GM23338 (cell line): Measurements from ENCODE around the gene NIPAL3. TPM values are rescaled to one million over a fixed set of nuclear protein-coding genes. Genes with fewer than 3 reads are reported as not detected.

ENCODE experiments used
- ATAC-seq: fragments of 200-7000 bp; cut with Tn5 transposase; 3 replicates; pipeline ENCODE4 v1.9.1; 2020
- DNase-seq: peaks from one replicate; pipeline ENCODE4 v3.0.0-alpha.2; 2015; ENCODE audit warnings: low spot score
- H2AFZ ChIP-seq: fragments of 200-600 bp; sonication (generic); 2 replicates; pipeline ENCODE4 v1.8.0; 2016; ENCODE audit warnings: antibody characterized with exemption, mild to moderate bottlenecking, moderate library complexity
- H3F3A ChIP-seq: fragments of 200-600 bp; sonication (generic); replicated peaks from 2 replicates; pipeline ENCODE4 v1.8.0; 2017; ENCODE audit warnings: antibody characterized with exemption, mixed run types, low read depth
- H3K27ac ChIP-seq: fragments of 200-600 bp; sonication (generic); 2 replicates; pipeline ENCODE4 v1.6.1; 2016; ENCODE audit warnings: low read depth
- H3K27me3 ChIP-seq: fragments of 200-600 bp; sonication (generic); 2 replicates; pipeline ENCODE4 v1.8.0; 2016; ENCODE audit warnings: mild to moderate bottlenecking, mixed run types, moderate library complexity; ENCODE audit not compliant: insufficient read depth
- H3K36me3 ChIP-seq: fragments of 200-600 bp; sonication (generic); 2 replicates; pipeline ENCODE4 v1.8.0; 2016; ENCODE audit warnings: mild to moderate bottlenecking; ENCODE audit not compliant: insufficient read depth
- H3K4me1 ChIP-seq: fragments of 200-600 bp; sonication (generic); 2 replicates; pipeline ENCODE4 v1.8.0; 2016; ENCODE audit warnings: mild to moderate bottlenecking, moderate library complexity; ENCODE audit not compliant: insufficient read depth
- H3K4me2 ChIP-seq: fragments of 200-600 bp; sonication (generic); 2 replicates; pipeline ENCODE4 v1.7.1; 2017; ENCODE audit warnings: mixed run types
- H3K4me3 ChIP-seq: fragments of 200-600 bp; sonication (generic); 2 replicates; pipeline ENCODE4 v1.6.1; 2016; ENCODE audit warnings: mixed run types
- H3K79me2 ChIP-seq: fragments of 200-600 bp; sonication (generic); replicated peaks from 2 replicates; pipeline ENCODE4 v1.8.0; 2017; ENCODE audit warnings: mild to moderate bottlenecking; ENCODE audit not compliant: insufficient read depth
- H3K9me2 ChIP-seq: fragments of 200-600 bp; sonication (generic); 2 replicates; pipeline ENCODE4 v1.8.0; 2017; ENCODE audit not compliant: insufficient read depth
- H4K20me1 ChIP-seq: fragments of 200-600 bp; sonication (generic); replicated peaks from 2 replicates; pipeline ENCODE4 v1.8.0; 2017; ENCODE audit warnings: mild to moderate bottlenecking; ENCODE audit not compliant: insufficient read depth
- H3K27ac Mint-ChIP-seq: 2 replicates; pipeline ENCODE4 v1.8.0; 2020; ENCODE audit warnings: inconsistent platforms, mild to moderate bottlenecking, moderate library complexity, mixed read lengths
- H3K27me3 Mint-ChIP-seq: 3 replicates; pipeline ENCODE4 v1.8.0; 2022; ENCODE audit warnings: low read depth, mild to moderate bottlenecking, moderate library complexity, mixed read lengths, inconsistent platforms; ENCODE audit not compliant: insufficient read depth, poor library complexity
- H3K36me3 Mint-ChIP-seq: 3 replicates; pipeline ENCODE4 v1.8.0; 2021; ENCODE audit warnings: low read depth, mild to moderate bottlenecking, inconsistent platforms, moderate library complexity, mixed read lengths
- H3K4me1 Mint-ChIP-seq: 3 replicates; pipeline ENCODE4 v1.8.0; 2020; ENCODE audit warnings: mild to moderate bottlenecking, inconsistent platforms, mixed read lengths
- H3K4me3 Mint-ChIP-seq: 3 replicates; pipeline ENCODE4 v1.8.0; 2021; ENCODE audit warnings: moderate library complexity, mild to moderate bottlenecking, inconsistent platforms, mixed read lengths
- H3K9me3 Mint-ChIP-seq: 3 replicates; pipeline ENCODE4 v1.8.0; 2020; ENCODE audit warnings: moderate library complexity, mild to moderate bottlenecking, inconsistent platforms, mixed read lengths
- POLR2AphosphoS5 ChIP-seq: IDR thresholded peaks from 2 replicates; pipeline ENCODE4 v1.6.1; 2016; ENCODE audit warnings: antibody characterized with exemption, low read depth
- polyA plus RNA-seq: library from polyadenylated mRNA; unstranded; fragments of >200 nt; fragmentation: Nextera tagmentation; extraction: Ambion mirVana; gene quantifications from 2 replicates; pipeline ENCODE4 v1.2.1, GENCODE V29; 2016
- total RNA-seq: library from RNA; depleted of rRNA; stranded (reverse); fragments of >200 nt; shearing (Covaris generic); gene quantifications from 2 replicates; pipeline ENCODE4 v1.2.3, GENCODE V29; 2014
- TF ChIP-seq, protein P1 (sequence below), 2 experiments: fragments of 200-600 bp in 1 of 2; sonication (generic) in 1 of 2; conservative IDR thresholded peaks; 2 replicates each; pipeline versions ENCODE4 v1.5.1 to v1.6.1; 2016 to 2017; ENCODE audit warnings: antibody characterized with exemption in 2 of 2, low read depth in 2 of 2, mild to moderate bottlenecking in 2 of 2, moderate library complexity in 1 of 2
- TF ChIP-seq, protein P2 (sequence below): IDR thresholded peaks from 2 replicates; pipeline ENCODE4 v1.6.1; 2016; ENCODE audit warnings: antibody characterized with exemption
- TF ChIP-seq, protein P3 (sequence below): IDR thresholded peaks from one replicate; pipeline ENCODE4 v1.6.1; 2018; ENCODE audit warnings: antibody characterized with exemption; ENCODE audit not compliant: unreplicated experiment

Gene NIPAL3
- total and polyA plus RNA-seq, 2 experiments from 2014 or later = 5.5 to 9.6 TPM

DNA sequence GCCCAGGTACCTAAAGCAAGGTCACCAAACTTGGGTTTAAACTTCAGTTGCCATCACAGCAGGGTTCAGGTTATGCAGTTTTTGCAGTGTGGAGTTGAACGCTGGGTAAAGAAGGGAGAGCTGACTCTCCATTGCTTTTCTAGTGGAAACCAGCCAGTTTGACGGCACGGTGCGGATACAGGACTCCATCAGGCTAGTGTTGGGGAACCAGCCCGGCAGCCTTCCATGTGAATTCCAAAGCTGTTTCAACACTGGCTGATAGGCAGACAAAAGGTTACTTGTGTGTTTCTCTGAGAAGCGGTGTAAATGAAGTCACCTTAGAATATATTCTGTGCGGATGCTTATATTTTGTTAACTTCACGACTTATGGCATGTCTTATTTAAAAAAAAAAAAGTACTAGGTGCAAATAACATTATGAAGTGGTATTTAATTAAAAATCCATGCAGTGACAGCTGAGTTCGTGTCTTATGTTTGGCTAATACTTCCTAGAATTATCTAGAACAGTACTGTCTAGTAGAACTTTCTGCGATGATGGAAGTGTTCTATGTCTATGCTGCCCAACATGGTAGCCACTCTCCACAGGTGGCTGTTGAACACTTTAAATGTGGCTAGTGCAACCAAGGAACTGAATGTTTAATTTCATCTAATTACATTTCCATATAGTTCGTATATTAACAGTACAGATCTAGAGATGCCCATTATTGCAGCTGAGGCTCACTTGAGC is 57.1 kb downstream of the NIPAL3 start:
- TF ChIP-seq, protein P1, sequence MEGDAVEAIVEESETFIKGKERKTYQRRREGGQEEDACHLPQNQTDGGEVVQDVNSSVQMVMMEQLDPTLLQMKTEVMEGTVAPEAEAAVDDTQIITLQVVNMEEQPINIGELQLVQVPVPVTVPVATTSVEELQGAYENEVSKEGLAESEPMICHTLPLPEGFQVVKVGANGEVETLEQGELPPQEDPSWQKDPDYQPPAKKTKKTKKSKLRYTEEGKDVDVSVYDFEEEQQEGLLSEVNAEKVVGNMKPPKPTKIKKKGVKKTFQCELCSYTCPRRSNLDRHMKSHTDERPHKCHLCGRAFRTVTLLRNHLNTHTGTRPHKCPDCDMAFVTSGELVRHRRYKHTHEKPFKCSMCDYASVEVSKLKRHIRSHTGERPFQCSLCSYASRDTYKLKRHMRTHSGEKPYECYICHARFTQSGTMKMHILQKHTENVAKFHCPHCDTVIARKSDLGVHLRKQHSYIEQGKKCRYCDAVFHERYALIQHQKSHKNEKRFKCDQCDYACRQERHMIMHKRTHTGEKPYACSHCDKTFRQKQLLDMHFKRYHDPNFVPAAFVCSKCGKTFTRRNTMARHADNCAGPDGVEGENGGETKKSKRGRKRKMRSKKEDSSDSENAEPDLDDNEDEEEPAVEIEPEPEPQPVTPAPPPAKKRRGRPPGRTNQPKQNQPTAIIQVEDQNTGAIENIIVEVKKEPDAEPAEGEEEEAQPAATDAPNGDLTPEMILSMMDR (conservative IDR thresholded peaks at IDR 0.05; ENCODE audit: low read depth in 2 of 2) = no peak
- TF ChIP-seq, protein P2, sequence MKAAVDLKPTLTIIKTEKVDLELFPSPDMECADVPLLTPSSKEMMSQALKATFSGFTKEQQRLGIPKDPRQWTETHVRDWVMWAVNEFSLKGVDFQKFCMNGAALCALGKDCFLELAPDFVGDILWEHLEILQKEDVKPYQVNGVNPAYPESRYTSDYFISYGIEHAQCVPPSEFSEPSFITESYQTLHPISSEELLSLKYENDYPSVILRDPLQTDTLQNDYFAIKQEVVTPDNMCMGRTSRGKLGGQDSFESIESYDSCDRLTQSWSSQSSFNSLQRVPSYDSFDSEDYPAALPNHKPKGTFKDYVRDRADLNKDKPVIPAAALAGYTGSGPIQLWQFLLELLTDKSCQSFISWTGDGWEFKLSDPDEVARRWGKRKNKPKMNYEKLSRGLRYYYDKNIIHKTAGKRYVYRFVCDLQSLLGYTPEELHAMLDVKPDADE = no peak
- TF ChIP-seq, protein P3, sequence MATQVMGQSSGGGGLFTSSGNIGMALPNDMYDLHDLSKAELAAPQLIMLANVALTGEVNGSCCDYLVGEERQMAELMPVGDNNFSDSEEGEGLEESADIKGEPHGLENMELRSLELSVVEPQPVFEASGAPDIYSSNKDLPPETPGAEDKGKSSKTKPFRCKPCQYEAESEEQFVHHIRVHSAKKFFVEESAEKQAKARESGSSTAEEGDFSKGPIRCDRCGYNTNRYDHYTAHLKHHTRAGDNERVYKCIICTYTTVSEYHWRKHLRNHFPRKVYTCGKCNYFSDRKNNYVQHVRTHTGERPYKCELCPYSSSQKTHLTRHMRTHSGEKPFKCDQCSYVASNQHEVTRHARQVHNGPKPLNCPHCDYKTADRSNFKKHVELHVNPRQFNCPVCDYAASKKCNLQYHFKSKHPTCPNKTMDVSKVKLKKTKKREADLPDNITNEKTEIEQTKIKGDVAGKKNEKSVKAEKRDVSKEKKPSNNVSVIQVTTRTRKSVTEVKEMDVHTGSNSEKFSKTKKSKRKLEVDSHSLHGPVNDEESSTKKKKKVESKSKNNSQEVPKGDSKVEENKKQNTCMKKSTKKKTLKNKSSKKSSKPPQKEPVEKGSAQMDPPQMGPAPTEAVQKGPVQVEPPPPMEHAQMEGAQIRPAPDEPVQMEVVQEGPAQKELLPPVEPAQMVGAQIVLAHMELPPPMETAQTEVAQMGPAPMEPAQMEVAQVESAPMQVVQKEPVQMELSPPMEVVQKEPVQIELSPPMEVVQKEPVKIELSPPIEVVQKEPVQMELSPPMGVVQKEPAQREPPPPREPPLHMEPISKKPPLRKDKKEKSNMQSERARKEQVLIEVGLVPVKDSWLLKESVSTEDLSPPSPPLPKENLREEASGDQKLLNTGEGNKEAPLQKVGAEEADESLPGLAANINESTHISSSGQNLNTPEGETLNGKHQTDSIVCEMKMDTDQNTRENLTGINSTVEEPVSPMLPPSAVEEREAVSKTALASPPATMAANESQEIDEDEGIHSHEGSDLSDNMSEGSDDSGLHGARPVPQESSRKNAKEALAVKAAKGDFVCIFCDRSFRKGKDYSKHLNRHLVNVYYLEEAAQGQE = no peak
- no peak overlapping the region for H3K27ac Mint-ChIP-seq
- peaks cover 19% of the 10 kb centered on the region for H3K4me1 Mint-ChIP-seq
- ATAC-seq (peak; percentile 52), DNase-seq (no peak)
- H3K4me2 ChIP-seq = no peak overlapping the region
- H3K79me2 ChIP-seq = no peaks in the 10 kb centered on the region
- no peak overlapping the region for H3K4me3 ChIP-seq
- H3K36me3 ChIP-seq = no peaks in the 10 kb centered on the region
- no peak overlapping the region for H3K4me3 Mint-ChIP-seq
- no peak overlapping the region for H2AFZ ChIP-seq
- peaks cover 13% of the 10 kb centered on the region; the same call in 2 of the 3 replicates for H3K36me3 Mint-ChIP-seq
- H3F3A ChIP-seq = no peaks in the 10 kb centered on the region
- no peaks in the 10 kb centered on the region for H3K9me2 ChIP-seq
- H3K27me3 ChIP-seq = no peaks in the 10 kb centered on the region
- no peaks in the 10 kb centered on the region for H4K20me1 ChIP-seq
- no peaks in the 10 kb centered on the region for H3K27me3 Mint-ChIP-seq
- H3K27ac ChIP-seq = no peak overlapping the region
- H3K9me3 Mint-ChIP-seq = no peaks in the 10 kb centered on the region
- no peaks in the 10 kb centered on the region for H3K4me1 ChIP-seq

DNA sequence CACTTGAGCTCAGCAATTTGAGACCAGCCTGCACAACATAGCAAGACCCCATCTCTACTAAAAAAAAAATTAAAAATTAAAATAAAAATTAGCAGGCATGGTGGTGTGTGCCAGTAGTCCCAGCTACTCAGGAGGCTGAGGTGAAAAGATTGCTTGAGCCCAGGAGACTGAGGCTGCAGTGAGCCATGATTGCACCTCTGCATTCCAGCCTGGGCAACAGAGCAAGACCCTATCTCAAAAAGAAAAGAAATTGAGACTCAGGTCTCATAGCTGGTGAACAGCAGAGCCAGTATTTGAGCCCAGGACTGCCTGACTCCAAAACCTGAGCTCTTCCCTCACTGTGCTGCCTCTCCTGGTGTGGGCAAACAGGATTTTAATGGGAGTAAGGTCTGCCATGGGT is 58.6 kb downstream of the NIPAL3 start:
- TF ChIP-seq, protein P3 = no peak
- TF ChIP-seq POLR2AphosphoS5 = no peak
- Histone ChIP-seq H3K27me3 (no peaks in the 10 kb centered on the region), H3K4me3 (no peak overlapping the region), H3F3A (no peaks in the 10 kb centered on the region), H3K4me1 (no peaks in the 10 kb centered on the region), H4K20me1 (no peaks in the 10 kb centered on the region), H2AFZ (no peak overlapping the region), H3K9me2 (no peaks in the 10 kb centered on the region), H3K4me2 (no peak overlapping the region), H3K27ac (no peak overlapping the region), H3K79me2 (no peaks in the 10 kb centered on the region), H3K36me3 (no peaks in the 10 kb centered on the region)
- H3K4me3 Mint-ChIP-seq = no peak overlapping the region
- no peak for DNase-seq
- peaks cover 10% of the 10 kb centered on the region; the same call in 2 of the 3 replicates for H3K36me3 Mint-ChIP-seq
- ATAC-seq = no peak
- H3K9me3 Mint-ChIP-seq = no peaks in the 10 kb centered on the region
- peaks cover 15% of the 10 kb centered on the region for H3K4me1 Mint-ChIP-seq
- H3K27ac Mint-ChIP-seq = no peak overlapping the region
- H3K27me3 Mint-ChIP-seq = peaks cover 3% of the 10 kb centered on the region
